ENCODE results near the gene RIPOR1. TPM values are rescaled to one million over a fixed set of nuclear protein-coding genes. Genes with fewer than 3 reads are reported as not detected.
"Not testable (repeated sequence)": the region's sequence is repeated elsewhere in the genome, so short reads cannot be mapped to it uniquely, and the experiment has no call there.

The RIPOR1 gene
- total RNA-seq, 1 experiment from 2014 or later, result 8.5 TPM

DNA sequence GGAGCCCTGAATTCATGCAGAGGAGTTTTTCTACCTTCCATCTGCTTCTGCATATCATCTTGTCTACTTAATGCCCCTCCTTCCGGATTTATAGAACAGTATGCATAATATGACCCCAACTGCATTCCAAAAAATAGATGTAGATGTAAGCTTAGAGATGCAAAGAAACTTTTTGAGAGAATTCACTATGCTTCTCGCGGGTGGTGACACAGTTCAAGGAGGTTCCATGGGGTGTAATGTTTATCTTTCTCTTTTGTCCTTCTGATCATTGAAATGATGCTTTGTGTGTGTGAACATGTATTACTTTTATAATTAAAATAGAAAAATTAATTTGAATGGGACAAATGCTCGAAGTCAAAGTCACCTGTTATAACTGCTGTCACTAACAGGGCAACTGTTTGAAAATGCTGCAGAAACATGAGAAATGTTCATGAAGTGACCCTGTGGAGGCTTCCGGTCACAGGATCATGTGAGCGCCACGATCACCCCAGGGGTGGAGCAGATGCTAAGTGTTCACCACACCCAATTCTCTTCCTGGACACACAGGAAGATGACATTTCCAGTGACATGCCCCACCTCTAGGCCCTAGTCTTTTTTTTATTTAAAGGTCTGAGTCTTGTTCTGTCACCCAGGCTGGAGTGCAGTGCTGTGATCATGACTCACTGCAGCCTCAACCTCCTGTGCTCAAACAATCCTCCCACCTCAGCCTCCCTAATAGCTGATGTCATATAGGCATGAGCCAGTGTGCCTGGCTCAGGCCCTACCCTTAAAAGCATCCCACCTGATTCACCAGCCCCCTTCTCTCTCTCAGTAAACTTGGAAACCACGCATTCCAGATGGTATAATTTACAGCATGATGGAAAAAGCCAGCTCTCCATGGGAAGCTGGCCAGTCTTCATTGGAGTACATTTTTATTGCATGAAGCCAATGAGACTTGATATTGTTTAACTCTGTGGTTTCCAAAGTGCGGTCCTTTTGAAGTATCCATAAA is 24.3 kb upstream of the RIPOR1 start:
- Histone ChIP-seq H3K27me3 (ENCODE audit: control insufficient read depth, insufficient read depth, low read length) (no peaks in the 10 kb centered on the region; the same call in none of the 2 replicates), H3K36me3 (replicated peaks; ENCODE audit: control insufficient read depth, insufficient read depth, low read length) (no peaks in the 10 kb centered on the region)

DNA sequence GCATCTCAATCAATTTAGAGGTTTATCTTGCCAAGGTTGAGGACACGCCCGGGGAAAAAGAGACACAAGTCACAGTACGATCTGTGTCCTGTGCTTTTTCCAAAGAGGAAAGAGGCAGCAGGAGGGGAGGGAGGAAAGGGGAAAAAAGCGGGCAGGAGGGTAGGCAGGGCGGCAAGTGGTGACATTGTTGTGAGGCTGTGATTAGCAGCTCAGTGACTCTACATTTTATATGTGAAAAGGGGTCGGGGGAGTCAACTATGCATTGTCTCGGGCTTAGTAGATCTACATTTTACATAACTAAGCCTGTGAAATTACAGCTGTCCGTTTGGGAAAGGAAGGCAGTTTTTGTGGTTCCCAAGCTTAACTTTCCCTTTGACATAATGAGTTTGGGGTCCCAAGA is 22.2 kb upstream of the RIPOR1 start:
- H3K36me3 ChIP-seq (replicated peaks; ENCODE audit: control insufficient read depth, insufficient read depth, low read length), result no peaks in the 10 kb centered on the region
- no peaks in the 10 kb centered on the region; the same call in none of the 2 replicates for H3K27me3 ChIP-seq (ENCODE audit: control insufficient read depth, insufficient read depth, low read length)
- H3K4me3 ChIP-seq (ENCODE audit: insufficient read depth, low read depth, low read length), result no peak overlapping the region
- DNase-seq, result peak; percentile 66

More for the DNA sequence above, 24.3 kb upstream of the RIPOR1 start:
- no peak overlapping the region for H3K4me3 ChIP-seq (ENCODE audit: insufficient read depth, low read depth, low read length)
- peak; percentile 18 for DNase-seq

DNA sequence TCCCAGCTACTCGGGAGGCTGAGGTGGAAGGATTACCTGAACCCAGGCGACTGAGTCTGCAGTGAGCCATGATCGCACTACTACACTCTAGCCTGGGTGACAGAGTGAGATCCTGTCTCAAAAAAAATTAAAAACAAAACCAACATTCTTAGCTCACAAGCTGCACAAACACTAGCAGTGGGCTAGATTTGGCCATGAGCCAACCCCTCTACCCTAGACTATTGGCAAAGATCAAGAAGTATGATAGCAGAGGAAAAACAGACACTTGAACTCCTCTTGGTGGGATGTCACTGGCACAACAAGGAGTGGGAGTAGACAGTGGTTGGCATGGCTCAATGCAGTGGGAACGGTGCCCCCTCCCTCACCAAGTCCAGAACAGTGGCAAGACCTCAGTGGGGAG is 19.6 kb upstream of the RIPOR1 start:
- no peak overlapping the region for H3K4me3 ChIP-seq (ENCODE audit: insufficient read depth, low read depth, low read length)
- DNase-seq, result no peak
- H3K27me3 ChIP-seq (ENCODE audit: control insufficient read depth, insufficient read depth, low read length), result no peaks in the 10 kb centered on the region; the same call in none of the 2 replicates
- H3K36me3 ChIP-seq (replicated peaks; ENCODE audit: control insufficient read depth, insufficient read depth, low read length), result no peaks in the 10 kb centered on the region

- H3K27me3 ChIP-seq (ENCODE audit: control insufficient read depth, insufficient read depth, low read length); H3K36me3 ChIP-seq (replicated peaks; ENCODE audit: control insufficient read depth, insufficient read depth, low read length); H3K4me3 ChIP-seq (ENCODE audit: insufficient read depth, low read depth, low read length): not testable (repeated sequence)
- peak; percentile 36 for DNase-seq
These were observed 14.7 kb upstream of the RIPOR1 start for GRCh38 chr16:67513892-67514291.

GRCh38 chr16:67514382-67514828 is 14.2 kb upstream of the RIPOR1 start:
- no peak overlapping the region for H3K4me3 ChIP-seq (ENCODE audit: insufficient read depth, low read depth, low read length)
- H3K27me3 ChIP-seq (ENCODE audit: control insufficient read depth, insufficient read depth, low read length), result peaks cover 2% of the 10 kb centered on the region; the same call in 1 of the 2 replicates
- no peaks in the 10 kb centered on the region for H3K36me3 ChIP-seq (replicated peaks; ENCODE audit: control insufficient read depth, insufficient read depth, low read length)
- DNase-seq, result peak; percentile 80

DNA sequence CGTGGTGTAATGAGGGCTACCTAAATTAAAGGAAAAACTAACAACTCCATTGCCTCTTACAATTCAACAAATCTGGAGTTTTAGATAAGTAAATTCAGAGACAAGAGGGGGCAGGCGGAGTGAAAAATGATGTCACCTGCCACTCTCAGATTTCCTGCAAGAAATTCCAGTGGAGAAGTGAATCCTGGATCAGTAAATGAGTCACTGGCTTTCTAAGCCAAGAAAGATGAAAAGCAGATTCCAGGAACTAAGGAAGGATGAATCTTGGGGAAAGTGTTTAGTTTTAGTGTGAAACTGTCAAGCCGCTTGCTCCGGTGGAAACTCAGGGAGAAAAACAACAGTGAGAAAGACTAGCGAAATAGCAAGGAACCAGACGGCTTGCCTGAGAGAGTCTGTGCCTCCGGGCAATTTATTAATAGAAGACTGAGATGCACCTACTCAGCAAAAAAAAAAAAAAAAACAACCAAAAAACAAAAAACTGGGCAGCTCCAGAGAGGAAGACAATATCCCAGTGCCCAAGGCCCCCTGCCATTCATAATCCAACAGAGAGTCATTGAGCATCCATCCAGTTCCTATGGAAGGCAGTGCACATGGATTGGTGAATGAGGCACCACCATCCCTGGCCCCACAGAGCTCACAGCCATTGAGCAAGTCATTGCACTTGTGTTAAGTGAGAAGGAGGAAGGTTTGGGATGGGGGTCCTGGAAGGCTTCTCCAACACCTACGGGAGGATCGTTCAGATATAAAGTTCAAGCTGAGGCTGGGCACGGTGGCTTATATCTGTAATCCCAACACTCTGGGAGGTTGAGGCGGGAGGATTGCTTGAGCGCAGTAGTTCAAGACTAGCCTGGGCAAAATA is 12.1 kb upstream of the RIPOR1 start:
- DNase-seq, result no peak
- H3K36me3 ChIP-seq (replicated peaks; ENCODE audit: control insufficient read depth, insufficient read depth, low read length), result no peaks in the 10 kb centered on the region
- H3K27me3 ChIP-seq (ENCODE audit: control insufficient read depth, insufficient read depth, low read length), result peaks cover 2% of the 10 kb centered on the region; the same call in 1 of the 2 replicates
- H3K4me3 ChIP-seq (ENCODE audit: insufficient read depth, low read depth, low read length), result no peak overlapping the region

GRCh38 chr16:67517155-67517445 is 11.5 kb upstream of the RIPOR1 start:
- DNase-seq, result no peak
- Histone ChIP-seq H3K36me3 (replicated peaks; ENCODE audit: control insufficient read depth, insufficient read depth, low read length) (no peaks in the 10 kb centered on the region), H3K27me3 (ENCODE audit: control insufficient read depth, insufficient read depth, low read length) (peaks cover 2% of the 10 kb centered on the region; the same call in 1 of the 2 replicates), H3K4me3 (ENCODE audit: insufficient read depth, low read depth, low read length) (no peak overlapping the region)

DNA sequence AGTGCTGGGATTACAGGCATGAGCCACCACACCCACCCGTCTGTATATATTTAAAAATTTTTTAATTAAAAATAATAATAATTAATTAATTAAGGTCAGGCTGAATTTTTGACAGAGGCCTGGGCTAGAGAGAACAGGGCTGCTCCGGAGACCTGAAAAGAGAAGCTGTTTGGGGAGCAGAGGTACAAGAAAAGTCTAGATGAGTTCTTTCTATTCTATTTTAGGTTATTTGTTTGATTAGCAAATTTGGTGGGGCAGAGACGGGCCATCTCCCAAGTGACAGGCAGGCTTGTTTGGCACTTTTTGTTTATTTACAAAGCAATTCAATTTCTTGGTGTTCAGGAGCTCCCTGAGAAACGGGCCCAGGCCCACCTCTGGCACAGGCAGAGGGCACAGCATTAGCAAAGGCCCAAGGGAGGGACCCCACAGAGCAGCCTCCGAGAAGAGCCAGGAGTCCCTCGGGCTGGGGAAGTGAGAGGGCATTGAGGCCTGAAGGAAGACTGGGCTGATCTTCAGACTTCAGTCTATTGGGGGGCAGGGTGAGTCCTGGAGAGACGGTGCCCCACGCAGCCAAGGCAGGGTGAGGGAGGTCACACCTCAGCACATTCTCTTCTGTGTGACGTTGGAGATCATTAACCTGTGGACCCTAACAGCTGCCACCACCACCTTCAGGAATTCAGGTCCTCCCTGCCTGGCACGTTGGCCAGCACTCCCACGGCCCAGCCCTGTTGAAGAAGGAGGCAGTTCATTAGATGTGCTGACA is 10.8 kb upstream of the RIPOR1 start:
- DNase-seq, result no peak
- Histone ChIP-seq H3K36me3 (replicated peaks; ENCODE audit: control insufficient read depth, insufficient read depth, low read length) (no peaks in the 10 kb centered on the region), H3K27me3 (ENCODE audit: control insufficient read depth, insufficient read depth, low read length) (peaks cover 2% of the 10 kb centered on the region; the same call in 1 of the 2 replicates), H3K4me3 (ENCODE audit: insufficient read depth, low read depth, low read length) (no peak overlapping the region)

GRCh38 chr16:67518676-67519075 is 10.0 kb upstream of the RIPOR1 start:
- no peak for DNase-seq
- H3K27me3 ChIP-seq (ENCODE audit: control insufficient read depth, insufficient read depth, low read length), result peaks cover 2% of the 10 kb centered on the region; the same call in 1 of the 2 replicates
- H3K36me3 ChIP-seq (replicated peaks; ENCODE audit: control insufficient read depth, insufficient read depth, low read length), result no peaks in the 10 kb centered on the region
- no peak overlapping the region for H3K4me3 ChIP-seq (ENCODE audit: insufficient read depth, low read depth, low read length)

GRCh38 chr16:67519242-67519641 is 9.4 kb upstream of the RIPOR1 start:
- no peak overlapping the region for H3K4me3 ChIP-seq (ENCODE audit: insufficient read depth, low read depth, low read length)
- no peaks in the 10 kb centered on the region for H3K36me3 ChIP-seq (replicated peaks; ENCODE audit: control insufficient read depth, insufficient read depth, low read length)
- DNase-seq, result no peak
- peaks cover 2% of the 10 kb centered on the region; the same call in 1 of the 2 replicates for H3K27me3 ChIP-seq (ENCODE audit: control insufficient read depth, insufficient read depth, low read length)

GRCh38 chr16:67521095-67521804 is 7.4 kb upstream of the RIPOR1 start:
- Histone ChIP-seq H3K36me3 (replicated peaks; ENCODE audit: control insufficient read depth, insufficient read depth, low read length) (no peaks in the 10 kb centered on the region), H3K27me3 (ENCODE audit: control insufficient read depth, insufficient read depth, low read length) (peaks cover 8% of the 10 kb centered on the region), H3K4me3 (ENCODE audit: insufficient read depth, low read depth, low read length) (peak overlapping the region; percentile 46)
- DNase-seq, result peak; percentile 94

- H3K36me3 ChIP-seq (replicated peaks; ENCODE audit: control insufficient read depth, insufficient read depth, low read length), result no peaks in the 10 kb centered on the region
- no peak overlapping the region for H3K4me3 ChIP-seq (ENCODE audit: insufficient read depth, low read depth, low read length)
- peaks cover 39% of the 10 kb centered on the region for H3K27me3 ChIP-seq (ENCODE audit: control insufficient read depth, insufficient read depth, low read length)
- DNase-seq, result no peak
These were observed 3.3 kb upstream of the RIPOR1 start for GRCh38 chr16:67525176-67525860.

DNA sequence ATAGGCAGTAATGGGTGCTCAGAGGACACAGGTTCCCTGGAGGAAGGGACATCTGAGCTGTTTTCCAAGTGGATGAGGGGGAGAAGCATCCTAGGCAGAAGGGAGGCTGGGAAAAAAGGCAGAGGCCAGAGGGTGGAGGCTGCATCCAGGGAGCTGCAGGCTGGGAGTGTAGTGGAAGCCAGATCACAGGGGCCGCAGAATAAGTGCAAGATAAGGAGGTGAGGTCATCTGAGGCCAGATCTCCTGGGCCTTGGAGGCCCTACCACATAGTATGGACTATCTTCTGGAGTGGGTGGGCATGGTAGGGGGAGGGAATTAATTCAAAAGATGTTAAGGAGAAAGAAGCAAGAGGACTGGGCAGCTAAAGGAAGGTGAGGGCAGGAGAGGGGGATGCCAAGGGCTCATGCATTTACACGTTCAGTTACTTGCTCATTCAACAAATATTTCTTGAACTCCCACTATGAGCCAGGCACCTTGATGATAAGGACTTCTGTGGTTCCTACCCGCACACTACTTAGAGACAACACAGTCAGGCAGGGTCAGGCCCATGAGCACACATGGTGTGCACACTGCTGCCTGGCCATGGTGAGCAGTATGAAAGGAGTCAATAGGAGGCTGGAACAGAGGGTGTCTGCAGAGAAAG is 2.4 kb upstream of the RIPOR1 start:
- H3K4me3 ChIP-seq (ENCODE audit: insufficient read depth, low read depth, low read length), result no peak overlapping the region
- no peak for DNase-seq
- H3K36me3 ChIP-seq (replicated peaks; ENCODE audit: control insufficient read depth, insufficient read depth, low read length), result no peaks in the 10 kb centered on the region
- peaks cover 48% of the 10 kb centered on the region for H3K27me3 ChIP-seq (ENCODE audit: control insufficient read depth, insufficient read depth, low read length)

Measured in H7 (cell line).